ENCODE results near the gene VGF.

The VGF gene

GRCh38 chr7:101165958-101166647, 734 bp upstream of the VGF start:
- Histone ChIP-seq H3K9ac (ENCODE audit: low read depth, low read length) (peak overlapping the region; percentile 66), H3K9me3 (ENCODE audit: control insufficient read depth, insufficient read depth, low read length) (no peaks in the 10 kb centered on the region), H3K4me1 (ENCODE audit: insufficient read depth, low read length) (peaks cover 22% of the 10 kb centered on the region), H3K36me3 (ENCODE audit: insufficient read depth, low read length) (no peaks in the 10 kb centered on the region)

GRCh38 chr7:101164071-101164840, 1.1 kb downstream of the VGF start:
- peak overlapping the region; percentile 80 for H3K9ac ChIP-seq (ENCODE audit: low read depth, low read length)
- H3K4me1 ChIP-seq (ENCODE audit: insufficient read depth, low read length), result peaks cover 31% of the 10 kb centered on the region
- H3K9me3 ChIP-seq (ENCODE audit: control insufficient read depth, insufficient read depth, low read length), result no peaks in the 10 kb centered on the region
- H3K36me3 ChIP-seq (ENCODE audit: insufficient read depth, low read length), result no peaks in the 10 kb centered on the region

GRCh38 chr7:101163279-101164070, 1.9 kb downstream of the VGF start:
- Histone ChIP-seq H3K36me3 (ENCODE audit: insufficient read depth, low read length) (no peaks in the 10 kb centered on the region), H3K9me3 (ENCODE audit: control insufficient read depth, insufficient read depth, low read length) (no peaks in the 10 kb centered on the region), H3K9ac (ENCODE audit: low read depth, low read length) (peak overlapping the region; percentile 80), H3K4me1 (ENCODE audit: insufficient read depth, low read length) (peaks cover 33% of the 10 kb centered on the region)

- Histone ChIP-seq H3K4me1 (ENCODE audit: insufficient read depth, low read length) (peaks cover 25% of the 10 kb centered on the region), H3K9me3 (ENCODE audit: control insufficient read depth, insufficient read depth, low read length) (no peaks in the 10 kb centered on the region), H3K9ac (ENCODE audit: low read depth, low read length) (peak overlapping the region; percentile 60), H3K36me3 (ENCODE audit: insufficient read depth, low read length) (no peaks in the 10 kb centered on the region)
Measured at GRCh38 chr7:101162551-101163278, 2.7 kb downstream of the VGF start.

GRCh38 chr7:101161692-101162471, 3.5 kb downstream of the VGF start:
- H3K9ac ChIP-seq (ENCODE audit: low read depth, low read length), result peak overlapping the region; percentile 60
- no peaks in the 10 kb centered on the region for H3K9me3 ChIP-seq (ENCODE audit: control insufficient read depth, insufficient read depth, low read length)
- H3K36me3 ChIP-seq (ENCODE audit: insufficient read depth, low read length), result 0 out of 2 replicates have a peak, but pooled peaks cover 4% of the 10 kb centered on the region
- peaks cover 31% of the 10 kb centered on the region for H3K4me1 ChIP-seq (ENCODE audit: insufficient read depth, low read length)

- Histone ChIP-seq H3K9me3 (ENCODE audit: control insufficient read depth, insufficient read depth, low read length) (no peaks in the 10 kb centered on the region), H3K4me1 (ENCODE audit: insufficient read depth, low read length) (peaks cover 38% of the 10 kb centered on the region), H3K9ac (ENCODE audit: low read depth, low read length) (no peak overlapping the region), H3K36me3 (ENCODE audit: insufficient read depth, low read length) (0 out of 2 replicates have a peak, but pooled peaks cover 4% of the 10 kb centered on the region)
Measured at GRCh38 chr7:101160910-101161309, 4.5 kb downstream of the VGF start.

DNA sequence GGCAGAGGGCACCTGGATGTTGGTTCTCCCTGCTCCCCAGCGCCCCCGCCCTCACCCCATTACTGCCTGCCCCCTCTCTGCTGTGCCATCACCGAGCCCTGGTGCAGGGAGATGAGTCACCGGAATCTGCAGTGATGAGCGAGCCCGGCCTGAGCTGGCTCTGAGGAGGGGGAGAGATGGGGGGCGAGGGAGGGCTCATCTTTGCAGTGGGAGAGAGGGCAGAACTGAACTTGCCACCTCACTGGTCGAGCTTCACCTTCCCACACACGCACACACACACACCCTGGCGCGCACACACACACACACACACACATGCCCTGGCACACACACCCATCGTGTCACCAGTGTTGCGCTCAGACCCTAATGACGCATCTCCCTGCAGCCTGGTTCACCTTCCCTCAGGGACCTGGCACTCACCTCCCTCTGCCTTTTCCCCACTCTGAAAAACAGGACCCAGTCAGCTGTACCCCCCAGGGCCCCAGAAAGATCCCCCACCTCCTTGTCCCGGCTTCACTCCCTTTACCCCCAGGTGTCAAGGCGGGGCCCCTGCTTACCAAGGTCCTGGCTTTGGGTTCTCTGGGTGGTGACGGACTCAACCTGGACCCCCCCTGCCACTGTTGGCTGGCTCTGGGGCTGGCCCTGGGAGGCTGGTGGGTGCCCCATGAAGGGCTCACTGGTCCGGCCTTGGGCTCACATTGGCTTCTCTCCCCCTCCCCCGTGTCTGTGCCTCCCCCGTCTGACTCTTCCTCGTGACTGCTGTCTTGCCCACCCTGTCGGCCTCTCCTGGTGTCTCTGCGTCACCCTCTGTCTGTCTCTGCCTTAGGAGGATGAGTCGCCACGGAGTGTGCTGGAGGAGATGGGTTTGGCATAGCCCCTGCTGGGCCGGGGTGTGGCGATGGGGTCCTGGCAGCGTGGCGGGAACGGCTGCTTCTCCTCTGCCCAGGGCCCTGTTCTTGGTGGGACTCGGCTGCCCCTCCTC, 5.4 kb downstream of the VGF start:
- Histone ChIP-seq H3K4me1 (ENCODE audit: insufficient read depth, low read length) (peaks cover 46% of the 10 kb centered on the region), H3K36me3 (ENCODE audit: insufficient read depth, low read length) (0 out of 2 replicates have a peak, but pooled peaks cover 4% of the 10 kb centered on the region), H3K9ac (ENCODE audit: low read depth, low read length) (peak overlapping the region; percentile 25; the same call in 1 of the 2 replicates), H3K9me3 (ENCODE audit: control insufficient read depth, insufficient read depth, low read length) (no peaks in the 10 kb centered on the region)

DNA sequence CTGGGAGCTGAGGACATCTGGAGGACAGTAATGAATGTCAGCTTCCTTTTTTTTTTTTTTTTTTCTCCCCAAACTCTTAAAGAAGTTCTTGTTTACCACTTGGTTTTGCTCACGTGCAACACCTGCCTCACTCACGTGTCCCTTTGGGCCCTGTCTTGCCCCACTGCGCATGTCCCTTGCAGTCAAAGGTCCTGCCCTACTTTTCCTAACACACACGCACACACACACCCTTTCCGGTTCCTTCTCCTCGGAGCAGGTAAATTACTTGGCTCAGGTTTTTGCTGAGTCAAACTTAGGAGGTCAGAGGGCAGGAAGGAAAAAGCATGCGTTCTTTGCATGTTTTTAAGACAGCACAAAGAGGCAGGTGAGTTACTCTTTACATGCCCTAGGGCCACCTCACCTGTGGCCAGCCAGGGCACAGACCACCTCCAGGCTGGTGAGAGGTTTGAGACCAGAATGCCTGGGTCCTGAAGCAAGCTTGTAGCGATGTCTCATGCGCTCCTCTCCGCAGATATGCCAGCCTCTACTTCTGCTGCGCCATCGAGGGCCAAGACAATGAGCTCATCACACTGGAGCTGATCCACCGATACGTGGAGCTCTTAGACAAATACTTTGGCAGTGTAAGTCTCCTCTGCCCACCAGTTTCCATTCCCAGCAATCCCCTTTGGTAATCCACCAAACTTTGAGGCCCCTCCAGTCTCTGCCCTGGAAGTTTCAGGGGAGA, 8.3 kb downstream of the VGF start:
- no peak overlapping the region for H3K9ac ChIP-seq (ENCODE audit: low read depth, low read length)
- no peaks in the 10 kb centered on the region for H3K9me3 ChIP-seq (ENCODE audit: control insufficient read depth, insufficient read depth, low read length)
- H3K36me3 ChIP-seq (ENCODE audit: insufficient read depth, low read length), result 0 out of 2 replicates have a peak, but pooled peaks cover 4% of the 10 kb centered on the region
- peaks cover 46% of the 10 kb centered on the region for H3K4me1 ChIP-seq (ENCODE audit: insufficient read depth, low read length)

- 0 out of 2 replicates have a peak, but pooled peaks cover 4% of the 10 kb centered on the region for H3K36me3 ChIP-seq (ENCODE audit: insufficient read depth, low read length)
- H3K9me3 ChIP-seq (ENCODE audit: control insufficient read depth, insufficient read depth, low read length), result no peaks in the 10 kb centered on the region
- H3K4me1 ChIP-seq (ENCODE audit: insufficient read depth, low read length), result peaks cover 42% of the 10 kb centered on the region
- no peak overlapping the region for H3K9ac ChIP-seq (ENCODE audit: low read depth, low read length)
Measured at GRCh38 chr7:101156277-101156676, 9.1 kb downstream of the VGF start.

GRCh38 chr7:101155303-101155702, 10.1 kb downstream of the VGF start:
- H3K9ac ChIP-seq (ENCODE audit: low read depth, low read length), result peak overlapping the region; percentile 84
- H3K4me1 ChIP-seq (ENCODE audit: insufficient read depth, low read length), result peaks cover 34% of the 10 kb centered on the region
- H3K36me3 ChIP-seq (ENCODE audit: insufficient read depth, low read length), result 0 out of 2 replicates have a peak, but pooled peaks cover 4% of the 10 kb centered on the region
- H3K9me3 ChIP-seq (ENCODE audit: control insufficient read depth, insufficient read depth, low read length), result no peaks in the 10 kb centered on the region

DNA sequence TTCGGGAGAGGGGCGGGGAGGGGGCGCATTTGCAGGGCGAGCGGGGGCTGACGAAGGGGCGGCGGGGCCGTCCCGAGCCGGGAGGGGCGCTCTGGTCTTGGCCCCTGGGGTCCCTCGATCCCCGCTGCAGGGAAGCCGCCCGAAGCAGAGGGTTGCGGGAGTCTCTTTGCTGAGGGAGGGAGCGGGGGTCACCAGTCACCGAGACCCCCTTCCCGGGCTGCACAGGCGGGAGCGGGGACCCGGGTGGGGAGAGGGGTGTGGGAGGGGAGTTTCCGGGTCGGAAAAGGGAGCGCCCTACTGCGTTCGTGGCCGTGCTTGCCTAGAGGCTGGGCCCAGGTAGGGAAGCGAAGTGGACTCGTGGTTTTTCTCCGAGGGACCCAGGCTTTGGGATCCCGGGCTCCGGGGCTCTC, 10.7 kb downstream of the VGF start:
- Histone ChIP-seq H3K9me3 (ENCODE audit: control insufficient read depth, insufficient read depth, low read length) (no peaks in the 10 kb centered on the region), H3K9ac (ENCODE audit: low read depth, low read length) (peak overlapping the region; percentile 84), H3K4me1 (ENCODE audit: insufficient read depth, low read length) (peaks cover 28% of the 10 kb centered on the region), H3K36me3 (ENCODE audit: insufficient read depth, low read length) (0 out of 2 replicates have a peak, but pooled peaks cover 4% of the 10 kb centered on the region)

Data from ES-I3 (cell line).